Measurements from ENCODE around the gene UHRF1. TPM values are rescaled to one million over a fixed set of nuclear protein-coding genes. Genes with fewer than 3 reads are reported as not detected.
"Not testable (repeated sequence)": the region's sequence is repeated elsewhere in the genome, so short reads cannot be mapped to it uniquely, and the experiment has no call there.

UHRF1 gene
- polyA plus RNA-seq, 4 donors = 30.1 to 36.6 (median 34.3) TPM

- DNase-seq (ENCODE audit: low read depth in 4 of 4, low spot score in 3 of 4) = no peak
Observed at GRCh38 chr19:4896372-4896771, 12.9 kb upstream of the UHRF1 start.

- no peak for DNase-seq (ENCODE audit: low read depth in 4 of 4, low spot score in 3 of 4)
Observed at GRCh38 chr19:4897146-4897545, 12.2 kb upstream of the UHRF1 start.

- DNase-seq (ENCODE audit: low read depth in 4 of 4, low spot score in 3 of 4) = not testable (repeated sequence)
Observed at GRCh38 chr19:4900879-4901278, 8.4 kb upstream of the UHRF1 start.

- DNase-seq (ENCODE audit: low read depth in 4 of 4, low spot score in 3 of 4) = no peak
Observed at GRCh38 chr19:4902796-4903195, 6.5 kb upstream of the UHRF1 start, which contains the start of gene ARRDC5. TSS of gene ARRDC5 (minus strand) at chr19:4902896. CDS start at chr19:4902825, 71 bp downstream.

- no peak for DNase-seq (ENCODE audit: low read depth in 4 of 4, low spot score in 3 of 4)
Observed at GRCh38 chr19:4904481-4904880, 4.8 kb upstream of the UHRF1 start.

- DNase-seq (ENCODE audit: low read depth in 4 of 4, low spot score in 3 of 4) = no peak
Observed at GRCh38 chr19:4906963-4907362, 2.3 kb upstream of the UHRF1 start.

- DNase-seq (ENCODE audit: low read depth in 4 of 4, low spot score in 3 of 4) = no peak
Observed at GRCh38 chr19:4908360-4908759, 941 bp upstream of the UHRF1 start.

- no peak for DNase-seq (ENCODE audit: low read depth in 4 of 4, low spot score in 3 of 4)
Observed at GRCh38 chr19:4908781-4909155, 533 bp upstream of the UHRF1 start.

- peak; percentile 74 to 77 (median 76) for DNase-seq (ENCODE audit: low read depth in 4 of 4, low spot score in 3 of 4)
Observed at GRCh38 chr19:4909897-4910593, 744 bp downstream of the UHRF1 start.

GRCh38 chr19:4910594-4911281, 1.4 kb downstream of the UHRF1 start:
- no peak for DNase-seq (ENCODE audit: low read depth in 4 of 4, low spot score in 3 of 4)

GRCh38 chr19:4911314-4911713, 2.0 kb downstream of the UHRF1 start:
- no peak for DNase-seq (ENCODE audit: low read depth in 4 of 4, low spot score in 3 of 4)

GRCh38 chr19:4911786-4912672, 2.7 kb downstream of the UHRF1 start:
- peak in 1 of 4 donors; percentile 62 for DNase-seq (ENCODE audit: low read depth in 4 of 4, low spot score in 3 of 4)

- DNase-seq (ENCODE audit: low read depth in 4 of 4, low spot score in 3 of 4) = no peak
Observed at GRCh38 chr19:4913996-4914735, 4.9 kb downstream of the UHRF1 start.

GRCh38 chr19:4914736-4915501, 5.6 kb downstream of the UHRF1 start:
- no peak for DNase-seq (ENCODE audit: low read depth in 4 of 4, low spot score in 3 of 4)

GRCh38 chr19:4916292-4917082, 7.2 kb downstream of the UHRF1 start:
- DNase-seq (ENCODE audit: low read depth in 4 of 4, low spot score in 3 of 4) = no peak

- no peak for DNase-seq (ENCODE audit: low read depth in 4 of 4, low spot score in 3 of 4)
Observed at GRCh38 chr19:4922530-4923275, 13.4 kb downstream of the UHRF1 start.

- DNase-seq (ENCODE audit: low read depth in 4 of 4, low spot score in 3 of 4) = no peak
Observed at GRCh38 chr19:4923276-4923747, 14.0 kb downstream of the UHRF1 start.

- DNase-seq (ENCODE audit: low read depth in 4 of 4, low spot score in 3 of 4) = no peak
Observed at GRCh38 chr19:4929186-4929585, 19.9 kb downstream of the UHRF1 start.

All from right renal pelvis (tissue), 4 donors.